Activated CD4-positive, alpha-beta T cell treated with anti-CD3 and anti-CD28 coated beads for 1 hour (primary cell): ENCODE results near the gene DNAH17.

Experiments
- DNase-seq: peaks from one replicate; pipeline ENCODE4 v3.0.0-alpha.2; 2020

Gene DNAH17

DNA sequence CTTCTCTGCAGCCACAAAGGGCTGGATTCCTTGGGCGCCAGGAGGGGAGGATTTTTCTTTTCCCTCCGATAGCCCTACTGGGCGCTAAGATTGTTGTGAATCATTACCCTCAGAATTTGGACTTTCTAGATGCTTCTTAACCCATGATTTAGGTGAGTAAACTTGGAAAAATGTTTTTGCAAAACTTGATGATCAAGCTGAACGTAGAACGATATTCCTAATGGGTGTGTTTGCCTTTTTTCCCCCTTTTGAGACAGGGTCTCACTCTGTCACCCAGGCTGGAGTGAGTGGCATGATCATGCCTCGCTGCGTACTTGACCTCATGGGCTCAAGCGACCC, 155.0 kb downstream of the DNAH17 start:
- no peak for DNase-seq

GRCh38 chr17:78421534-78422266, 155.5 kb downstream of the DNAH17 start:
- peak; percentile 65 for DNase-seq

GRCh38 chr17:78421084-78421533, 156.1 kb downstream of the DNAH17 start:
- DNase-seq: no peak

- DNase-seq: no peak
Observed at GRCh38 chr17:78419970-78420815, 157.0 kb downstream of the DNAH17 start.

DNA sequence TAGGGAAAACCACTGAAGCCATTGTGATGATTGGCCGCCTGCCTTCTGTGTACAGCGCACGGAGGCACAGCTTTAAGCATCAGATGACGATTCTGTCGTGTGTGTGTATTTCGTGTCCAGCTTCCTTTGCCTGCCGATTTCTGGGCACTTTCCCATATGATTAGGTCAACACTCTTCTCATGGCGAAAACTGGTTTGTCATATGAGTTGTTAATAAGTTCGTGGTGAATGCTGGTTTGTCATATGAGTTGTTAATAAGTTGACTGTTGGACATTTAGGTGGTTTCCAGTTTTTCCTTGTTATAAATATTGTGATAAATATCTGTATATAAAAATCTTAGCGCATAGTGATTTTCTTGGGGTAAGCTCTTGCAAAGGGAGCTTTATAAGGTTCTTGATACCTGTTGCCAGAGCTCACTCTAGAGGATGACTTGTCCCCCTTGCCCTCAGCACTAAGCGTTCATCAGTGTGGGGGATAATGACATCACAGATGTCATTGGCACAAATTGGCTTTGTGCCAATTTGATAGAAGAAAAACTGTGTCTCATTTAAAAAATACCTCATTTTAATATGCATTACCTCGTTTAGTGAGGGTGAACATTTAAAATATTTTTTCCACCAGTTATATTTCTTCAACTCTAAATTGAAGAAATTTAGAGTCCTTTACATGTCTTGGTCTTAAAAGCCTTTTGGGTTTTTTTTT, 158.7 kb downstream of the DNAH17 start:
- DNase-seq: no peak

DNA sequence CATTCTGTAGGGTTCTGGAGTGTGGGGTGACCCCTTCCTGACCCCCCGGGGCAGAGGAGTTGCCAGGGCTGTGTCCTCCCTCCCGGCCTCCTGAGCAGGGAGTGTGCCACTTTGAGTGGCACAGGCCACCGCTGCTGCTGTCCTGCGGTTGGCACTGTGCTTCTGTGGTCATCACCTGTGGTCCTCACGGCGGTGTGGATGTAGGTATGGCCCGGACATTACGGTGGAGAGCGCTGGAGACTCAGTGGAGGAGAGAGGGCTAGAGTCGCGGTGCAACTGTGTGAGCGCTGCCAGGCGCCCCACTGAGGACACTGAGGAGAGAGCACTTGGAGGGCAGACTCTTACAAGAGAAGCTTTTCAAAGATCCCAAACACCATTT, 159.7 kb downstream of the DNAH17 start:
- no peak for DNase-seq

DNA sequence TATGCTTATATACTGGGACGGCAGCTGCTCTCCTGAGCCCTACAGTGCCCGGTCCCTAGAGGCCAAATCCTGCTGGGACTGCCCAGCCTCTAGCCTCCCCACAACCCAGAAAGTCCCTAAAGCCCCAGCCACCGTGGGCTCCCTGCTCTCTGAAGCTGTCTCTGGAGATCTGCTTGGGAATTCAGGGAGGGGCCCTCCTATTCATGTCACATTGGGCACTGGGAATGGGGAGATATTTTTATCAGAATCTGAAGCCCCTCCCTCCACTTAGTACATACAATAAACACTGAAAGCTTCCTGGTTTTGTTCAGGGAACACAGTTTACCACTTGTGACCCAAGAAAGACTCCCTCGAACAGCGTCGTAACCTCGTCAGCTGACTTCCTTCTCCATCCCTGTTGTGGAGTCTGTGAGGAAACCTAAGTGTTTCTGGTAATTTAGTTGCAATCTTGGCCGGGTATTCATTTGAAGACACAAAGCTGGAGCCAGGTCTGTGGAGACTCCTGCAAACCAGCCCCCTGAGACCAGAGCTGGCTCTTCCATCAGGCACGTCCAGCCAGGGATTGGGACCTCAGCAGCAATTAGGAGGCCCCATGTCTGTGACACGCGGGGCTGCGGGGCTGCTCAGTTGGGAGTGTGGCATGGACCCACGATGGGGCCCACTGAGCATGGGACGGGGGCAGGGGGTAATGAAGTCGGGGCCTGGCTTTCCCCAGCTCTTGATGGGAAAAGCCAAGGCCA, 160.2 kb downstream of the DNAH17 start:
- no peak for DNase-seq

DNA sequence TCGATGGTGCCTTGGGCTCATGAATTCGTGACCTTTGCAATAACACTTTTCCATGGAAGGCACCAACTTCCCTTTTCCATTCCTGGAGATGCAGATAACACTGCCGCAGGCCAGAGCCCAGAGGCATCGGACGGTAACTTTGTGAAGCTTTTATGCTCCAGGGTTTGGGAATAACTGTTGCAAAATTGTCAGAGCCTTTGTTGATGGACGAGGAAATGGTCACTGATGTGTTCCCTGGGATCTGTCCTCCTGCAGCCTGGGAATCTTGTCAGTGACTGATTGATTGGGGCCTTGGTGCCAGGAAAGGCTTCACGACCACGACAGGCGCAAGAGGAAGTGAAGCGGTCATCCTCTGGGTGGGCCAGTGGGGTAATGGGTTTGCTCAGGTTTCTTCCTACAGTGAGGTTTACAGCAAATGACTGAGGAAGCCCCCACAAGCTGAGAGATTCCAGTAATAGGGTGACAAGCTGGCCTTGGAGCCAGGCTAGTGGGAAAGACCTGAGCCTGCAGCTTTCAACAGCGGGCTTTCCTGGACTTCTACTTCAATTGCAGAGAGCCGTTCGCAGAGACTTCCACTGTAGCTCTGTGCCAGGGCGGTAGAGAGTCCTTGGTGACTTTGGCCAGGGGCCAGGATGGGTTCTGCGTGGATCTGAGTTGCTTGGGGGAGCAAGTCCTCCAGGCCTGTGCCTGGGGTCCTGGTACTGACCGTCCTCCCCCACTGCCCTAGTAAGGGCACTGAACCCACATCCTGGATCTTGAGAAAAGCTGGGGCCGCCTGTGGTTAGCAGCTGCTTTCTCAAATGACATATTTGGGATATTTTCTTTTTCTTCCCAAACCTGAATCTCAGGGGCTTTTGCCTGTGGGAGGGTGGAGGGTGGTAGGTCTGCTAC, 161.1 kb downstream of the DNAH17 start:
- no peak for DNase-seq

- peak; percentile 35 for DNase-seq
Observed at GRCh38 chr17:78414178-78415162, 162.7 kb downstream of the DNAH17 start.

GRCh38 chr17:78412403-78412802, 164.8 kb downstream of the DNAH17 start:
- no peak for DNase-seq

- DNase-seq: no peak
Observed at GRCh38 chr17:78411241-78411857, 165.8 kb downstream of the DNAH17 start.

GRCh38 chr17:78409191-78409928, 167.8 kb downstream of the DNAH17 start:
- no peak for DNase-seq

GRCh38 chr17:78408476-78409050, 168.6 kb downstream of the DNAH17 start:
- no peak for DNase-seq

DNA sequence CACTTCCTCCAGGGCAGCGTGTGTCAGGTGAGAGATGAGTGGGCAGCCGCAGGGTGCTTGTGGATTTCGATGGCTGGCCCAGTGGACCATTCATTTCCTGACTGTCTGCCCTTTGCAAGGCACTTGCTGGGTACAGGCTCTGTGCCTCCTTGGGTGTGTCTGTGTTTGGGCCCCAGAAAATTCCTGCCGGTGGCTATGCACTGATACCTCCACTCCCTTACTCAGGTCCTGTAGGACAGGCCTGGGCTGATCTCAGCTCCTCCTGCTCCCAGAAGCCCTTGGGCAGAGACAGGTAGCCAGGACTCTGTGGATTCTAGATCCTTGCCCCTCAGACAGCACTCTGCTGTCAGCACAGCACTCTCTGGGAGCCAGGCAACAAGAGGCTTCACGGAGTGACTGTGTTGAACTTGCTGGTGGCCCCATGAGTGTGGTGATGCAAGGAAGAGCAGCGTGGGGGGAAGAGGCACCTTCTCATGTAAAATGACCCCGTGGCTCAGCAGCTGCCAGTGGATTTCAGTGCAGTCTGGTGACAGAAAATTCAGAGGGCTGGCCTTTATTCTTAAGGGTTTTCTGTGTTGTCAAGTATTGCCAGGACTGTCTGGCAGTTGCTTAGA, 169.7 kb downstream of the DNAH17 start:
- no peak for DNase-seq

DNA sequence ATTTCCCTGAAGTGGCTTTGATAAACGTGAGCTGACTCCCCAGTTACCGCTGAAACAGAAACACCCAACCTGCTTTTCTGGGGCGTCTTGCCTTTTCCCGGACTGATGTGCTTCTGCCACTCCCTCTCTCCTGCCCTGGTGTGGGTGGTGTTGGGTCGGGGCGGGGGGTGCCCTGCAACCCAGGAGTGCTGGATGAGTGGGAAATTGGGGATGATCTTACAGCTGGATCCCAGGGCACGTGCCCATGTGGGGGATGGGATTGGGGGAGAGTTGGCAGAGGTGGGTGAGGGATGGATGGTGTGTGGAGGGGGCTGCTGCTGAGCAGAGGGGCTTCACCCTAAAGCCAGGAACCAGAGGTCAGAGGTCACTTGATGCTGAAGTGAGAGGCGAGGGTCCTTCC, 170.3 kb downstream of the DNAH17 start:
- DNase-seq: no peak

- no peak for DNase-seq
Observed at GRCh38 chr17:78406396-78406795, 170.8 kb downstream of the DNAH17 start.

DNA sequence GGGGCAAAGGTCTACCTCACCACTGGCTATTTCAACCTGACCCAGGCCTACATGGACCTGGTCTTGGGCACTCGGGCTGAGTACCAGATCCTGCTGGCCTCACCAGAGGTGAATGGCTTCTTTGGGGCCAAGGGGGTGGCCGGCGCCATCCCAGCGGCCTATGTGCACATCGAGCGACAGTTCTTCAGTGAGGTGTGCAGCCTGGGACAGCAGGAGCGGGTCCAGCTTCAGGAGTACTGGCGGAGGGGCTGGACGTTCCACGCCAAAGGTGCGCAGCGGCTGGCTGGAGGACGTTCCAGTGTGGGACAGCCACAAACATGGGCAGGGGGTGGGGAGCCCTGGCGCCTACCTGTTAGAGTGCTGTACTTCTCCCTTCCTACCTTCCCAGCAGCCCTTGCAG, 173.4 kb downstream of the DNAH17 start:
- DNase-seq: no peak

DNA sequence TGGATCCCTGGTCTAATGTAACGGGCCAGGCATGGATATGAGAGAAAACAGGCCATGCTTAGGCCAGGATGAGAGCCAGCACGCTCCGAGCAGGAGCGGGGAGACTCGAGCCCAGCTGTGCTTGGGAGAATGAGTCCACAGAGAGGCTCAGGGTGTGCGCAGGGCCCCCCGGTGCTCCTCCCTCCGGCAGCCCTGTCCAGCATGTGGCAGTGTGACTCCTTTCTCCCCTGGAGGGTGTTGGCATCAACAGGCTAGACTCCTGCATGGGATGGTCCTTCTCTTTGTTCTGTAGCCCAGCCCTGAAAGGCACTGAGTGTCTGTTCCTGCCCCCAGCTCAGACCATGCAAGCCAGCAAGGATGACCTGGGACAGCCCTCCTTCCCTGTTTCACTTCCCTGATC, 175.3 kb downstream of the DNAH17 start:
- no peak for DNase-seq

GRCh38 chr17:78401246-78401645, 175.9 kb downstream of the DNAH17 start:
- no peak for DNase-seq
